HG03457 (cell line): ENCODE measurements around the gene ARSA.

ENCODE experiments used
- ATAC-seq: cut with Tn5 transposase; IDR thresholded peaks from one replicate; pipeline ENCODE4 v1.9.1; 2021; ENCODE audit warnings: moderate number of reproducible peaks; ENCODE audit not compliant: unreplicated experiment

The ARSA gene

DNA sequence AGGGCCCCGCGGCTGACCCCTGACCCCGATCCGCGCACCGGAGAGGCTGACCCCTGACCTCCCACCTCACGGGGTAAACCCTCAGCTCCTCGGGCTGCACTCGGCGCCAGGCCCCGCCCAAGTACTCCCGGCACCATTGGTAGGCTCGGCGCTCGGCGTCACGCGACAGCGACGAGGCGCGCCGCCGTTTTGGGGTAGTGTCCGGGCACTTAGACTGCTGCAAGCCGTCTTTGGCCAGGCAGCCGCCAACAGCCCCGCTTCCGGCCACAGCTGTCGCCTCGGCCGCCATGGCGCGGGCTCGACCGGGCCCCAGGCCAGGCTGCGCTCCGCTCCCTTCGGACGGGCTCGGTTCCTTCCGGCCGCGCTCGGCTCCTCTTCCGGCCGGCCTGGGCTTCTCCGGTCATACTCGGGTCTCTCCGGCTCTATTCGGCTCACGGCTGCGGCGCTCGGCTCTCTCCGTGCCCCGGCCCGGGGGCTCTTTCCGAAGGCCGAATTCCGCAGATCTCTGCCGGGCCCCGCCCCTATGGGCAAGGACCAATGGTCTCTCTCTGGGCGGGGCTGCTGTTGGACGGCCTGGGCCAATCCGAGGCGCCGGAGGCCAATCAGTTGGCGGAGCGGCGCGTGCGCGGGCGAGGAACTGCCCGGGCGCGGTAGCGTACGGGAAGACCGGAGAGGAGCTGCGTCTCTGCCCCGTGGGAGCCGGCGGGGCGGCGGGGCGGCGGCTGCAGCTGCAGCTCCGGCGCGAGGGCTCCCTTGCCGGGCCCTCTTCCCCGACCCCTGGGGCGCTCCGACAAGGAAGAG lies 45.3 kb downstream of the ARSA start, which contains the start of gene CHKB:
Gene CHKB (minus strand): TSS at position 357 of the 801 bp plus-strand sequence. CDS start 68 bp downstream, at position 289.
- ATAC-seq, result peak; percentile 80

DNA sequence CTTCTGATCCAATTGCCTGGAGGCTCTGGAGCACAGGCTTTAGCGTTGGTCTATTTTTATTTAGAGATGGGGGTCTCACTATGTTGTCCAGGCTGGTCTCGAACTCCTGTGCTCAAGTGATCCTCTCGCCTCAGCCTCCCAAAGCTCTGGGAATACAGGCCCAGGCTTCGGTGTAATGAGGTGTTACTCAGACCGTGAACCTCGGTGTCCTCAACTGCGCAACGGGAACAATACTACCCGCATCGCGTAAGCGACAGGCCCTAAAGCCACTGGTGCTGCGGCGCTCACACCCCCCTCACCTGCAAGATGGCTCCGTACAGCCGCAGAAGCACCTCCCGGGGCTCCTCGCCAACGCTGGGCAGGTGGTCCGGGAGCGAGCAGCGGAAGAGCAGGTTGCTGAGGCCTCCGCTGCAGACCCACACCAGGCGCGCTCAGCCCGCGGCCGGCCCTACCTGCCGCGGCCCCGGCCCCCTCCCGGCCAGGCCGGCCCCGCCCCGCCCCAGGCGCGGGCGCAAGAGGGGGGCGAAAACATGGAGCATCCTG lies 45.9 kb downstream of the ARSA start:
- no peak for ATAC-seq

DNA sequence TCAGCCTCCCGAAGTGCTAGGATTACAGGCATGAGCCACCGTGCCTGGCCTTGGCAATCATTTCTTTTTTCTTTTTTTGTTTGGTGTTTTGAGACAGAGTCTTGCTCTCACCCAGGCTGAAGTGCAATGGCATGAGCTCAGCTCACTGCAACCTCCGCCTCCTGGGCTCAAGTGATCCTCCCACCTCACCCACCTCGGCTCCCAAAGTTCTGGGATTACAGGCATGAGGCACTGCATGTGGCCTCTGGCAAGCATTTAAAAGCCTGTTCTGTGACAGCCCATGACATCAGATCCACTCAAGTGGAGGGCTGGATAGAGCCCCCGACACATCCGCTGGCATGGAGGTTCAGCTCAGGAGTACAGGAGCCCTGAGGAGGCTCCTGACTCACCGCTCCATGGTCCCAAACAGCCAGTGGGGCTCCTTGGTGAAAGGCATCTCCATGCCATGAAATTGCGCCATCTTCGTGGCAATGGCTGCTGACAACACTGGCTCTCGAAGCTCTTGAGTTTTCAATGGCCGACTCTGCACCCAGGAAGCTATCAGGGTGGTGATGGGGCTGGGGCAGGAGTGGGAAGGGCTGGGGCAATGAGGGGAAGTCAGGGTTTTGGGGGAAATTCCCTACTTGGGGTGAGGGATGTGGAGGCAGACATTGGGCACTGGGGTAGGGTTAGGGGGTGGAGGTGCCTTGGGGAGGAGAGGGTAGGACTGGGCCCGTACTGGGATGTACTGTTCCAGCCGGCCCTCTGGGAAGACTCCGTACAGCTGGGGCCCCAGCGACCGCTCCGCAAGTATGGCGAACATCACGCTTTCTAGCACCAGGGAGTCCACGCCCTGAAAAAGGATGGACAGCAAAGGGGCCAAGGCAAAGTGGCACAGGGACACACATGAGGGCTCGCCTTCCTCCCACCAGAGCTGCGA lies 46.7 kb downstream of the ARSA start:
- no peak for ATAC-seq

DNA sequence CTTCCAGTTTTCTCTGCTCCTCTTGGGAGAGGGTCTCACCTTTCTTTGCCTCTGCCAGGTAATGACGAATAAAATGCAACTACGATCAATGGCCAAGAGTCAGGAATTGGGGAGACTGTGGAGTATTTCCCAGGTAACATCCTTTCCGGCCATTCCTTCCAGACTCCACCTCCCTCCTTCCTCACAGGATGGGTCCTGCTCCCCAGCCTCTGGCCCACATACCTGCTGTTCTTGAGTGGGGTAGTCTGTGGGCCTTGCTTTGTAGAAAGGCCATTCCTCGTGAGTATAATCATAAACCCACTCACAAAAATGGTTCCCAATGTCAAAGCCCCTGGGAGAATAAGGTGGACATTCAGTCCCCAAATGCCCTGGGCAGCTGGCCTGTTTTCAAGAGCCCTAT lies 48.2 kb downstream of the ARSA start:
- ATAC-seq, result no peak

DNA sequence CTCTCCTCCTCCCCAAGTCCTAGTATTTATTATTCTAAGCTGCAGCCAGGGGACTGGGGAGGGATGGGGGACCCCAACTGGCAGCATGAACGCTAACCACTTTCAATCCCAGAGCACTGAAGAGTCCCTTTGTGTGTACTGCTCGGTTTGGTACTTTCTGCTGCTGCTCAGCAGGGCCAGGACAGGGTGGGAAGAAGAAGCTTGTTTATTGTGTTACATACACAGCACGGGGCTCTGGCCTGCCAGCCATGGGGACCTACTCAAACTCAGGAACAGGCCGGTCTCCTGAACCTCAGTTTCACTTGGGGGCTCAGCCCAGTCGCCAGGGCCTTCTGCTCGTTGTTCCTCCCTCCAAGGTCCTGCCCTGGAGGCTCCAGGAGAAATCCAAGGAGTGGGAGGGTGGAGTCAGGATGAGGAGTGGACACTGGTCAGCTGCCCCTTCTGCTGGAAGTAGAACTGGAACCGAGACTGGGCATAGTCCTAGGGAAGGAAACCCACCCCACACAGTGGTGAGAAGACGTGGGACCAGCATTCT lies 49.1 kb downstream of the ARSA start:
- no peak for ATAC-seq

DNA sequence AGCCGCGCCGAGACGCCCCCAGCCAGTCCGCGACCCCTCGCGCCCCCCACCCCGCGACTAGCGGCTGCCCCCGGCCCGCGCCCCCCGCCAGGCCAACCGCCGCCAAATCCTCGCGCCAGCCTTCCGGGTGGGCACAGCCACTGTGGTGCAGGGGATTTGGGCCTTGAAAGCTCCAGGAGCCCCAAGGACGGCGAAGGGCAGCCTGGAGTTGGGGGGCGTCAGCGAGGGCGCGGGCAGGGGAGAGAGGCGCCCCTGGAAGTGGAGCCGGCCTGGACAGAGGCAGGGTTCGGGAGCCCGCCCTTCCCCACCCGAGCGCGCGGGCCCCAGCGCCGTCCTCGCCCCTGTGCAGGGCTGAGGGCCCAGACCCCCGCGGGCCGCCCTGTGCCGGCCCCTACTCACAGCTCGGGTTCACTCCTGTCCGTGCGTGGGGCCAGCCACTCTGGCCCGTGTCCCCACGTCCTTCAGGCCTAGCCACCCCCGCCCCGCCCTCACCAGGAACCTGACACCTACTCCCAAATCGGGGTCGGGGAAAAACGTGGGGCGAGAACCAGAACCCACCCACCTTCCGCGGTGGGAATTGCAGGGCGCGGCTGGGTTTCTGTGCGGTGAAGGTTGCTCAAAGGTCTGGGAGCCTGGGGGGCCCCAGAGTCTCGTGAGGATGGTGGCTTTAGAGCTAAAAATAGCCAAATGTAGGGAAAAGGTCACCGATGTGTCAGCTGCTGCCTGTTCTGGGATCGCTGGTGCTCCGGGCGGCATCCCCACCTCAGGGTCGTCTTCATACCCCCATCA lies 49.8 kb downstream of the ARSA start, which contains the start of gene CPT1B:
Gene CPT1B (minus strand): TSS at position 441 of the 789 bp plus-strand sequence. CDS start 512 bp downstream, outside the sequence.
- ATAC-seq, result no peak

DNA sequence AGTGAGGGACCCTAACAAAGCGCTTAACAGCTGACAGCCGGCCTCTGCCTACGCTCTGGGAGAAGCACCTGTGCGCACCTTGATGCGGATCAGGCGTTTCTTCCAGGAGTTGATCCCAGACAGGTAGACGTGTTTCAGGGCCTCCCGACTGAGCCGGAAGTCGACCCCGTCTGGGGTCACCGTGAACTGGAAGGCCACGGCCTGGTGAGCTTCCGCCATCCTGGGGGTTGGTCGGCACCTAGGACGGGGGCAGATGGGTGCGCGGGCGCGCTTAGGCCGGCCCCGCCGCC lies 50.3 kb downstream of the ARSA start:
- no peak for ATAC-seq

DNA sequence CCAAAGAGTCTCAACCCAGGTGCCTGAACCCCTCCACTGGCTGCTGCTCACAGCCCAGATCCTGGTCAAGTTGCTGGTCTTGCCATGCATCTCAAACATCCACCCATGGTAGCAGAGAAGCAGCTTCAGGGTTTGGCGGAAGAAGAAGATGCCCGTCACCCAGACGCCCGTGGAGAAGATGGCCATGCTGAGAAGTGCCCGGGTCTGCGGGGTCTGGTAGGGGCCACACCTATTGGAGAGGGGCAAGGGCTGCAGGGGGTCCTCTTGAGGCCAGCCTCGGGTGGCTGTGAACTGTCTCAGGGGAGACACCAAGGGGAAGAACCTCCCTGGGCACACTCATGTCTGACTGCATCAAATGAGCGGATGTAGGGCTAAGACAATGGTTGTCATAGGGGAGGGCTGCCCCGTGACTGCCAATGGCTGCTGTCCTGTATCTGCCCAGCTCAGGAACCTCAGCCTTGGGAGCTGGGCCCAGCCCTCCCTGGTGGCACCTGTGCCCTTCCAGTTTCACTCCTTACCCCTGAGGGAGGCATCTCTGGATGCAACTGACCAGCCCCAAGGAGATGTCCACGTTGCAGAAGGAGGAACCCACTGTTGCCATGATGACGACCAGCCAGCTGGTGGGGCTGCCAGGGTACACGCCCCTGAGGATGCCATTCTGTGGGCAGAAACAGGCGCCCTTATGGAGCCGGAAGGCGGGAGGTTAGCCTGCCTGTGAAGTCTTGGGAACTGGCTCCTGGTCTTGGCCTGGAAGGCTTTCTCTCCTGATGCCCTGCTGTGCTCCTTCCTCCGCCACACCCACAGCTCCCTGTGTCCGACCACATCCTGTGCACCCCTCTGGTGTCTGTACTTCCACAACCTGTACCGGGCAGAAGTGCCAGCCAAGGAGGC lies 50.9 kb downstream of the ARSA start:
- ATAC-seq, result no peak

DNA sequence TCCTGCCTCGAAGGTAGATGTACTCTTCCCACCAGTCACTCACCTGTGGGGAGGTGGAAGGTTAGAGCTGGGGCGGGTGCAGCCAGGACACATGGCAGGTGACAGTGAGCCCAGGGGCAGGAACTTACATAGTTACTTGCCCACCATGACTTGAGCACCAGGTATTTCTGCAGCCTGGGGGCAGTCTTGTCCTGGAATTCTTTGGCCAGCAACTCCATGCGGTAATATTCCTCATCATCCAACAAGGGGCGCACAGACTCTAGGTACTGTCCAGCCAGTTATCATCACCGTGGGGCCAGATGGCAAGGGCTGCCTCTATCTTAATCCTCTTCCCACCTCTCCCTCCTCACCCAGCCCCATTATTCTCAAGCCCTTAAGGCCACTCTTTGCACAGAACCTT lies 51.9 kb downstream of the ARSA start:
- no peak for ATAC-seq

DNA sequence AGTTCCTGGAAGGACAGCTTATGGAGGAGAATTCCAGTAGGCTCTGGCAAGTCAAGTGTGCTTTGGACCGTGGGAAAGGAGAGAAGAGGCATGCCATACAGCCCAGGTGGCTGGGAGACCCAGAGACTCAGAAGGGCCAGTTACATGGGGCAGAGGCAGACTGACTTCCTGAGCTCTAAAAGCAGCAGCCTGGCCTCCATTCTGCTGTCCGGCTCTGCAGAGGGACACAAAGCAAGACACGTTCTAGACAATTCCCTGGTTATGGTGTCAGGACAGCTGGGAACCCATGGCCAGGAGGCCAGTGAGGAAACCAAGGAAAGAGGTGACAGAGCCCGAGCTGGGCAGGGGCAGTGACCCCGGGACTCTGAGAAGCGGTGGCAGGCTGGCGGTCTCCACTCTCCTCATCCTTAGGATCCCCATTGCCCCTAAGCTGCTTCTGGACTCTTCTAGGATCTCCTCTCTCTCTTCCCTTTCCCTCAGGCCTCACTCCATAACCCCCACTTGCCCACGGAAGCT lies 52.5 kb downstream of the ARSA start:
- ATAC-seq, result no peak
